GM12891 (cell line): ENCODE data around the gene UBE2I.

ENCODE experiments used
- POLR2A ChIP-seq: IDR thresholded peaks from 2 replicates; pipeline ENCODE4 v1.6.1; 2011; ENCODE audit warnings: low read depth, low read length, control low read depth
- POLR2AphosphoS5 ChIP-seq: IDR thresholded peaks from 2 replicates; pipeline ENCODE4 v1.6.1; 2011; ENCODE audit warnings: low read depth, low read length, control low read depth

- TF ChIP-seq POLR2A (no peak), POLR2AphosphoS5 (no peak)
These were observed 65.2 kb downstream of the UBE2I start for GRCh38 chr16:1374418-1375297.
